Endothelial cell (in vitro differentiated cells): ENCODE results near the gene SLC30A2. TPM values are rescaled to one million over a fixed set of nuclear protein-coding genes. Genes with fewer than 3 reads are reported as not detected.

Source experiments
- DNase-seq: peaks from one replicate; pipeline ENCODE4 v3.0.0; 2021; ENCODE audit warnings: low spot score
- H3K27ac Mint-ChIP-seq: one replicate; pipeline ENCODE4 v1.8.0; 2021; ENCODE audit warnings: mixed read lengths, inconsistent platforms; ENCODE audit not compliant: unreplicated experiment
- H3K27me3 Mint-ChIP-seq: one replicate; pipeline ENCODE4 v1.8.0; 2021; ENCODE audit warnings: mild to moderate bottlenecking, moderate library complexity, mixed read lengths, inconsistent platforms; ENCODE audit not compliant: unreplicated experiment
- H3K36me3 Mint-ChIP-seq: one replicate; pipeline ENCODE4 v1.8.0; 2021; ENCODE audit warnings: mild to moderate bottlenecking, low read depth, mixed read lengths, inconsistent platforms; ENCODE audit not compliant: unreplicated experiment
- H3K4me1 Mint-ChIP-seq: one replicate; pipeline ENCODE4 v1.8.0; 2021; ENCODE audit warnings: mild to moderate bottlenecking, mixed read lengths, inconsistent platforms; ENCODE audit not compliant: unreplicated experiment
- H3K4me3 Mint-ChIP-seq: one replicate; pipeline ENCODE4 v1.8.0; 2021; ENCODE audit warnings: mild to moderate bottlenecking, mixed read lengths, inconsistent platforms; ENCODE audit not compliant: unreplicated experiment
- H3K9me3 Mint-ChIP-seq: one replicate; pipeline ENCODE4 v1.8.0; 2021; ENCODE audit warnings: mixed read lengths, inconsistent platforms; ENCODE audit not compliant: unreplicated experiment
- CTCF ChIP-seq: fragments of 200-600 bp; sonication (generic); IDR thresholded peaks from one replicate; pipeline ENCODE4 v1.5.0; 2021; ENCODE audit warnings: antibody characterized with exemption; ENCODE audit not compliant: unreplicated experiment
- total RNA-seq: library from RNA; stranded (reverse); fragmentation: NEBNext Ultra II Directional; extraction: Animal tissue kit (Norgen Biotek cat#: 25700); gene quantifications from one replicate; pipeline ENCODE4 v1.2.1, GENCODE V29; 2021; ENCODE audit not compliant: unreplicated experiment

The SLC30A2 gene
- total RNA-seq, 1 donor from 2014 or later: not detected

GRCh38 chr1:26005434-26006105 lies 40.3 kb downstream of the SLC30A2 start:
- no peak overlapping the region for H3K4me3 Mint-ChIP-seq
- DNase-seq: no peak
- peaks cover 3% of the 10 kb centered on the region for H3K27me3 Mint-ChIP-seq
- no peaks in the 10 kb centered on the region for H3K9me3 Mint-ChIP-seq
- no peaks in the 10 kb centered on the region for H3K36me3 Mint-ChIP-seq
- peaks cover 4% of the 10 kb centered on the region for H3K4me1 Mint-ChIP-seq
- H3K27ac Mint-ChIP-seq: no peak overlapping the region
- TF ChIP-seq CTCF: no peak

- H3K27ac Mint-ChIP-seq: no peak overlapping the region
- no peak for DNase-seq
- H3K9me3 Mint-ChIP-seq: no peaks in the 10 kb centered on the region
- no peak for TF ChIP-seq CTCF
- H3K36me3 Mint-ChIP-seq: no peaks in the 10 kb centered on the region
- peaks cover 3% of the 10 kb centered on the region for H3K27me3 Mint-ChIP-seq
- peaks cover under 1% of the 10 kb centered on the region for H3K4me1 Mint-ChIP-seq
- H3K4me3 Mint-ChIP-seq: no peak overlapping the region
Observed at GRCh38 chr1:26003756-26004155, 42.2 kb downstream of the SLC30A2 start.

GRCh38 chr1:26003262-26003661 lies 42.7 kb downstream of the SLC30A2 start:
- no peaks in the 10 kb centered on the region for H3K9me3 Mint-ChIP-seq
- DNase-seq: no peak
- H3K27me3 Mint-ChIP-seq: peaks cover 3% of the 10 kb centered on the region
- no peak for TF ChIP-seq CTCF
- H3K4me1 Mint-ChIP-seq: peaks cover 4% of the 10 kb centered on the region
- no peak overlapping the region for H3K27ac Mint-ChIP-seq
- no peak overlapping the region for H3K4me3 Mint-ChIP-seq
- H3K36me3 Mint-ChIP-seq: no peaks in the 10 kb centered on the region

GRCh38 chr1:25999041-25999800 lies 46.7 kb downstream of the SLC30A2 start:
- Mint-ChIP-seq H3K4me3 (no peak overlapping the region), H3K27ac (no peak overlapping the region), H3K27me3 (peaks cover 4% of the 10 kb centered on the region), H3K4me1 (peaks cover 15% of the 10 kb centered on the region), H3K36me3 (no peaks in the 10 kb centered on the region), H3K9me3 (no peaks in the 10 kb centered on the region)
- no peak for TF ChIP-seq CTCF
- no peak for DNase-seq
